SK-N-SH (cell line): ENCODE results near the gene FRMPD4.

Experiments used
- CTCF ChIP-seq: fragments of 200-600 bp; sonication (generic); IDR thresholded peaks from 2 replicates; pipeline ENCODE4 v1.6.1; 2017; ENCODE audit warnings: antibody characterized with exemption, mild to moderate bottlenecking, moderate library complexity
- REST ChIP-seq: IDR thresholded peaks from 2 replicates; pipeline ENCODE4 v1.6.1; 2012; ENCODE audit warnings: mild to moderate bottlenecking, low read depth, low read length, moderate library complexity

- no peak for TF ChIP-seq CTCF
- TF ChIP-seq REST, result no peak
Observed at GRCh38 chrX:12332786-12333347, 194.6 kb downstream of the FRMPD4 start.
